Measurements from ENCODE around the gene OTOP3. TPM values are rescaled to one million over a fixed set of nuclear protein-coding genes. Genes with fewer than 3 reads are reported as not detected.

OTOP3 gene
- total and polyA plus RNA-seq, 4 donors = not detected

- DNase-seq (ENCODE audit: low read depth in 4 of 6, low spot score in 6 of 6) = no peak
- peaks cover 8% of the 10 kb centered on the region for H3K4me1 ChIP-seq (ENCODE audit: control insufficient read depth, insufficient read depth, low read length)
- no peak overlapping the region for H3K27ac ChIP-seq (ENCODE audit: low read depth, low read length)
- no peaks in the 10 kb centered on the region for H3K9me3 ChIP-seq (ENCODE audit: control insufficient read depth, insufficient read depth, low read length)
- H3K4me3 ChIP-seq (ENCODE audit: low read depth, low read length) = no peak overlapping the region
- H3K36me3 ChIP-seq (ENCODE audit: control insufficient read depth, insufficient read depth, low read length) = no peaks in the 10 kb centered on the region
- peaks cover 1% of the 10 kb centered on the region for H3K27me3 ChIP-seq (ENCODE audit: control insufficient read depth, insufficient read depth, low read length)
- WGBS (ENCODE audit: insufficient coverage) = 71% methylated on average over 12 of the region's 13 CpGs
These were observed 19.4 kb upstream of the OTOP3 start for GRCh38 chr17:74916136-74916850.

DNA sequence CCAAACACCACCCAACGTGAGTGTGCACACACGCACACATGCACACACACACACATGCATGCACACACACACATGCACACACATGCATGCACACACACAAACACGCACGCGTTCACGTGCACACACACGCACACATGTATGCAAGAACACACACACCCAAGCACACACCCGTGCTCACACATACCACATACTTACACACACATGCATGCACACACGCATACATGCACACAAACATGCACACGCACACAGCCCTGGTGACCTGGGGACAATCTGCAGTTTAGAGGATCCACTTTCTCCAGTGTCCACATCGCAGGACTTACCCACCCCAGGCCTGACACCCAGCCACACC lies 18.9 kb upstream of the OTOP3 start:
- H3K4me3 ChIP-seq (ENCODE audit: low read depth, low read length) = no peak overlapping the region
- 96% methylated on average over 11 of the region's 11 CpGs for WGBS (ENCODE audit: insufficient coverage)
- H3K4me1 ChIP-seq (ENCODE audit: control insufficient read depth, insufficient read depth, low read length) = peaks cover 13% of the 10 kb centered on the region
- DNase-seq (ENCODE audit: low read depth in 4 of 6, low spot score in 6 of 6) = no peak
- peaks cover 5% of the 10 kb centered on the region for H3K27me3 ChIP-seq (ENCODE audit: control insufficient read depth, insufficient read depth, low read length)
- H3K27ac ChIP-seq (ENCODE audit: low read depth, low read length) = no peak overlapping the region
- no peaks in the 10 kb centered on the region for H3K36me3 ChIP-seq (ENCODE audit: control insufficient read depth, insufficient read depth, low read length)
- H3K9me3 ChIP-seq (ENCODE audit: control insufficient read depth, insufficient read depth, low read length) = no peaks in the 10 kb centered on the region

GRCh38 chr17:74917430-74917829 lies 18.3 kb upstream of the OTOP3 start:
- Histone ChIP-seq H3K27ac (ENCODE audit: low read depth, low read length) (no peak overlapping the region), H3K36me3 (ENCODE audit: control insufficient read depth, insufficient read depth, low read length) (no peaks in the 10 kb centered on the region), H3K27me3 (ENCODE audit: control insufficient read depth, insufficient read depth, low read length) (peaks cover 8% of the 10 kb centered on the region), H3K9me3 (ENCODE audit: control insufficient read depth, insufficient read depth, low read length) (no peaks in the 10 kb centered on the region), H3K4me3 (ENCODE audit: low read depth, low read length) (no peak overlapping the region), H3K4me1 (ENCODE audit: control insufficient read depth, insufficient read depth, low read length) (peaks cover 17% of the 10 kb centered on the region)
- 71% methylated on average over 7 of the region's 10 CpGs for WGBS (ENCODE audit: insufficient coverage)
- DNase-seq (ENCODE audit: low read depth in 4 of 6, low spot score in 6 of 6) = no peak

DNA sequence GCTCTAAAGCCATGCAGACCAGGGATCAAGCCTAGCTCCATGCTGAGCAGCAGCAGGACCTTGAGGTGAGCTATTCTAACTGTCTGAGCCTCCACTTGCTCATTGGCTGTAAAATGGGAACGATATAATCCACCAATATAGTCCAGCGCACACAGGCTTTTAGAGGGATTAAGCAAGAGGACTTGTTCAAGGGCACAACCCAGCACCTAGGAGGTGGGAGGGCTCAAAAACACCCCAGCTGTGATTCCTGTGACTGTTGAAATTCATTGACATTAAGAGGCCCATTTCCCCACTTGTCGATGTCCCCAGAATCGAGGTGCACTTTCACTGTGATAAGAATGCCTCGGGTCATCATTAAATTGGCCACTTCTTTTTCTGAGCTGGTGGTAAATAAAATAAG lies 16.8 kb upstream of the OTOP3 start:
- Histone ChIP-seq H3K9me3 (ENCODE audit: control insufficient read depth, insufficient read depth, low read length) (no peaks in the 10 kb centered on the region), H3K27me3 (ENCODE audit: control insufficient read depth, insufficient read depth, low read length) (peaks cover 22% of the 10 kb centered on the region), H3K36me3 (ENCODE audit: control insufficient read depth, insufficient read depth, low read length) (no peaks in the 10 kb centered on the region), H3K4me1 (ENCODE audit: control insufficient read depth, insufficient read depth, low read length) (peaks cover 30% of the 10 kb centered on the region), H3K4me3 (ENCODE audit: low read depth, low read length) (no peak overlapping the region), H3K27ac (ENCODE audit: low read depth, low read length) (no peak overlapping the region)
- WGBS (ENCODE audit: insufficient coverage) = 100% methylated on average over 2 of the region's 5 CpGs
- no peak for DNase-seq (ENCODE audit: low read depth in 4 of 6, low spot score in 6 of 6)

GRCh38 chr17:74919440-74920305 lies 16.0 kb upstream of the OTOP3 start:
- no peak overlapping the region for H3K27ac ChIP-seq (ENCODE audit: low read depth, low read length)
- H3K36me3 ChIP-seq (ENCODE audit: control insufficient read depth, insufficient read depth, low read length) = no peaks in the 10 kb centered on the region
- 68% methylated on average over 67 of the region's 67 CpGs for WGBS (ENCODE audit: insufficient coverage)
- H3K9me3 ChIP-seq (ENCODE audit: control insufficient read depth, insufficient read depth, low read length) = no peaks in the 10 kb centered on the region
- H3K4me1 ChIP-seq (ENCODE audit: control insufficient read depth, insufficient read depth, low read length) = peaks cover 38% of the 10 kb centered on the region
- H3K27me3 ChIP-seq (ENCODE audit: control insufficient read depth, insufficient read depth, low read length) = peaks cover 29% of the 10 kb centered on the region
- peak in 1 of 6 donors; percentile 11 for DNase-seq (ENCODE audit: low read depth in 4 of 6, low spot score in 6 of 6)
- H3K4me3 ChIP-seq (ENCODE audit: low read depth, low read length) = no peak overlapping the region

DNA sequence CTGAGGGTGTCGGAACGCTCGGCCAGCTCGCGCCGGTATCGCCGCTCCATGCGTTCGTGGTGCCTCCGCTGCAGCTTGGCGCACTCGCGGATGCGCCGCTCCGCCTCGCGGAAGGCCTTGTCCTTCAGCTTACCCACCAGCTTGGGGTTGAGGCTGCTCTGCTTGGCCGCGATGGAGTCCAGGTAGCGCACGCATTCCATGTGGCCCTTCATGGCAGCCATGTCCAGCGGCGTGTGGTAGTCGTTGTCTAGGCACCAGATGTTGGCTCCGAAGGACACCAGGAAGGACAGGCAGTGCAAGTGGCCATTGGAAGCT lies 15.4 kb upstream of the OTOP3 start:
- H3K27me3 ChIP-seq (ENCODE audit: control insufficient read depth, insufficient read depth, low read length) = peaks cover 35% of the 10 kb centered on the region
- H3K4me3 ChIP-seq (ENCODE audit: low read depth, low read length) = no peak overlapping the region
- H3K4me1 ChIP-seq (ENCODE audit: control insufficient read depth, insufficient read depth, low read length) = peaks cover 41% of the 10 kb centered on the region
- no peaks in the 10 kb centered on the region for H3K9me3 ChIP-seq (ENCODE audit: control insufficient read depth, insufficient read depth, low read length)
- H3K36me3 ChIP-seq (ENCODE audit: control insufficient read depth, insufficient read depth, low read length) = no peaks in the 10 kb centered on the region
- DNase-seq (ENCODE audit: low read depth in 4 of 6, low spot score in 6 of 6) = peak in 1 of 6 donors; percentile 21
- H3K27ac ChIP-seq (ENCODE audit: low read depth, low read length) = no peak overlapping the region
- WGBS (ENCODE audit: insufficient coverage) = 80% methylated on average over 27 of the region's 27 CpGs

GRCh38 chr17:74920642-74921025 lies 15.1 kb upstream of the OTOP3 start:
- Histone ChIP-seq H3K36me3 (ENCODE audit: control insufficient read depth, insufficient read depth, low read length) (no peaks in the 10 kb centered on the region), H3K4me3 (ENCODE audit: low read depth, low read length) (no peak overlapping the region), H3K9me3 (ENCODE audit: control insufficient read depth, insufficient read depth, low read length) (no peaks in the 10 kb centered on the region), H3K27ac (ENCODE audit: low read depth, low read length) (no peak overlapping the region), H3K4me1 (ENCODE audit: control insufficient read depth, insufficient read depth, low read length) (peaks cover 41% of the 10 kb centered on the region), H3K27me3 (ENCODE audit: control insufficient read depth, insufficient read depth, low read length) (peaks cover 39% of the 10 kb centered on the region)
- WGBS (ENCODE audit: insufficient coverage) = 64% methylated on average over 3 of the region's 6 CpGs
- DNase-seq (ENCODE audit: low read depth in 4 of 6, low spot score in 6 of 6) = no peak

GRCh38 chr17:74921026-74921681 lies 14.5 kb upstream of the OTOP3 start:
- WGBS (ENCODE audit: insufficient coverage) = 39% methylated on average over 17 of the region's 19 CpGs
- H3K27me3 ChIP-seq (ENCODE audit: control insufficient read depth, insufficient read depth, low read length) = peaks cover 44% of the 10 kb centered on the region
- no peak overlapping the region for H3K4me3 ChIP-seq (ENCODE audit: low read depth, low read length)

DNA sequence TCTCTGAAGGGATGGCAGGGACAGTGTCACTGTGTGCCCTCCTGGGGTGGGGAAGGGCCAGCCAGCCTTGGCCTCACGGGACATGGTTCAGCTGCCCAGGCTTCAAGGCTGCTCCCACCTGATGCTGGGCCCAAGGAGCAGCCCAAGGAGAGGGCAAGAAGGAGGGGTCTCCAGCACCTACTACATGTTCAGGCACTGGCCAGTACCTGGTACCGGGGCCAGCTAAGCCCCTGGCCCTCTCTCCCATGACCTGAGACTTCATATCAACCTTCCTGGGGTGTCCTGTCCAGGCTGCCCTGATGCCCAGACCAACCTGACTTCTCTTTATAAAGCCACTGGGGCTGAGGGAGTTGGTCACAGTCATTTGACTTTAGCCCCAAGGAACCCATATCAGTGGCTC lies 13.9 kb upstream of the OTOP3 start:
- 85% methylated on average over 2 of the region's 2 CpGs for WGBS (ENCODE audit: insufficient coverage)
- Histone ChIP-seq H3K4me3 (ENCODE audit: low read depth, low read length) (no peak overlapping the region), H3K9me3 (ENCODE audit: control insufficient read depth, insufficient read depth, low read length) (no peaks in the 10 kb centered on the region), H3K27ac (ENCODE audit: low read depth, low read length) (no peak overlapping the region), H3K27me3 (ENCODE audit: control insufficient read depth, insufficient read depth, low read length) (peaks cover 50% of the 10 kb centered on the region), H3K36me3 (ENCODE audit: control insufficient read depth, insufficient read depth, low read length) (no peaks in the 10 kb centered on the region), H3K4me1 (ENCODE audit: control insufficient read depth, insufficient read depth, low read length) (peaks cover 35% of the 10 kb centered on the region)
- no peak for DNase-seq (ENCODE audit: low read depth in 4 of 6, low spot score in 6 of 6)

More at GRCh38 chr17:74921026-74921681, 14.5 kb upstream of the OTOP3 start:
- no peaks in the 10 kb centered on the region for H3K9me3 ChIP-seq (ENCODE audit: control insufficient read depth, insufficient read depth, low read length)
- H3K27ac ChIP-seq (ENCODE audit: low read depth, low read length) = no peak overlapping the region
- DNase-seq (ENCODE audit: low read depth in 4 of 6, low spot score in 6 of 6) = no peak
- peaks cover 39% of the 10 kb centered on the region for H3K4me1 ChIP-seq (ENCODE audit: control insufficient read depth, insufficient read depth, low read length)
- no peaks in the 10 kb centered on the region for H3K36me3 ChIP-seq (ENCODE audit: control insufficient read depth, insufficient read depth, low read length)
